Spinal cord (tissue), 10 donors: ENCODE measurements around the gene ZFAND2A. TPM values are rescaled to one million over a fixed set of nuclear protein-coding genes. Genes with fewer than 3 reads are reported as not detected.
A peak's percentile ranks its signal among the peaks of the same experiment; 100 is the strongest.

Source experiments
- DNase-seq, 6 donors: peaks; one replicate each; pipeline versions ENCODE4 v3.0.0 to v3.0.0-alpha.2; 2013 to 2015; ENCODE audit warnings: low spot score in 6 of 6, low read depth in 4 of 6
- H3K27ac ChIP-seq: one replicate; pipeline ENCODE4 v1.5.1; 2013; ENCODE audit warnings: low read depth, low read length, control low read depth
- H3K27me3 ChIP-seq: one replicate; pipeline ENCODE4 v1.6.1; 2013; ENCODE audit warnings: low read length; ENCODE audit not compliant: control insufficient read depth, insufficient read depth
- H3K36me3 ChIP-seq: one replicate; pipeline ENCODE4 v1.6.1; 2013; ENCODE audit warnings: low read length; ENCODE audit not compliant: control insufficient read depth, insufficient read depth
- H3K4me1 ChIP-seq: one replicate; pipeline ENCODE4 v1.6.1; 2013; ENCODE audit warnings: low read length; ENCODE audit not compliant: control insufficient read depth, insufficient read depth
- H3K4me3 ChIP-seq: one replicate; pipeline ENCODE4 v1.5.1; 2013; ENCODE audit warnings: low read depth, low read length, control low read depth
- H3K9me3 ChIP-seq: one replicate; pipeline ENCODE4 v1.6.1; 2013; ENCODE audit warnings: low read length; ENCODE audit not compliant: control insufficient read depth, insufficient read depth
- WGBS: methylation state at CpG from one replicate; pipeline ENCODE4 v1.1.5; 2013; ENCODE audit warnings: missing lambda C conversion rate; ENCODE audit not compliant: insufficient coverage; 5-methylcytosine and 5-hydroxymethylcytosine counted together
- polyA plus RNA-seq, 2 donors: library from polyadenylated mRNA; unstranded; fragments of 120-200 nt; gene quantifications; one replicate each; pipeline ENCODE4 v1.2.1, GENCODE V29; 2013; ENCODE audit not compliant: insufficient read length in 2 of 2
- total RNA-seq, 2 donors: library from RNA; depleted of rRNA in 1 of 2; stranded (reverse); fragments of 120-200 nt in 1 of 2; fragments of >200 nt in 1 of 2; gene quantifications; one replicate each; pipeline versions ENCODE4 v1.2.3 to v1.2.4, GENCODE V29; 2013 to 2014
- donor health status: healthy.

Gene ZFAND2A
- total and polyA plus RNA-seq, 4 donors: 29.8 to 58.0 (median 43.6) TPM

GRCh38 chr7:1103009-1103788 is 56.8 kb downstream of the ZFAND2A start:
- Histone ChIP-seq H3K27ac (peak overlapping the region; percentile 71), H3K36me3 (peaks cover 59% of the 10 kb centered on the region), H3K27me3 (no peaks in the 10 kb centered on the region), H3K4me3 (no peak overlapping the region), H3K4me1 (peaks cover 64% of the 10 kb centered on the region), H3K9me3 (no peaks in the 10 kb centered on the region)
- no peak for DNase-seq
- 83% methylated on average over 20 of the region's 34 CpGs for WGBS

Other genes with a start within 250 kb of the ZFAND2A start
- 10 to 100 TPM; 30.8 to 65.6 TPM for gene ADAP1, start 205.5 kb downstream of the ZFAND2A start, total RNA-seq
- 100 to 1,000 TPM in 1 of 2 donors, 10 to 100 TPM in 1; 92.4 to 116 TPM for gene ADAP1, start 205.5 kb downstream of the ZFAND2A start, polyA plus RNA-seq
- 10 to 100 TPM; 11.7 to 15.3 TPM for gene COX19, start 184.6 kb downstream of the ZFAND2A start, total RNA-seq
- 10 to 100 TPM; 19.0 to 19.6 TPM for gene COX19, start 184.6 kb downstream of the ZFAND2A start, polyA plus RNA-seq
- gene CYP2W1, start 177.0 kb downstream of the ZFAND2A start, total RNA-seq: 1 to 10 TPM; 1.4 to 1.8 TPM
- under 1 TPM; 0.44 to 0.71 TPM for gene CYP2W1, start 177.0 kb downstream of the ZFAND2A start, polyA plus RNA-seq
- 1 to 10 TPM; 3.9 to 6.4 TPM for gene GPR146, start 115.7 kb downstream of the ZFAND2A start, total RNA-seq
- 1 to 10 TPM; 3.2 to 4.0 TPM for gene GPR146, start 115.7 kb downstream of the ZFAND2A start, polyA plus RNA-seq
- 10 to 100 TPM in 1 of 2 donors, 1 to 10 TPM in 1; 3.3 to 12.2 TPM for gene GPER1, start 72.1 kb downstream of the ZFAND2A start, total RNA-seq
- 10 to 100 TPM in 1 of 2 donors, 1 to 10 TPM in 1; 9.9 to 10.2 TPM for gene GPER1, start 72.1 kb downstream of the ZFAND2A start, polyA plus RNA-seq
- 1 to 10 TPM in 1 of 2 donors, under 1 TPM in 1; 0.69 to 1.8 TPM for gene UNCX, start 72.7 kb upstream of the ZFAND2A start, total RNA-seq
- 1 to 10 TPM; 3.7 to 3.9 TPM for gene UNCX, start 72.7 kb upstream of the ZFAND2A start, polyA plus RNA-seq